Measurements from ENCODE around the gene YBEY. TPM values are rescaled to one million over a fixed set of nuclear protein-coding genes. Genes with fewer than 3 reads are reported as not detected.
"Not testable (repeated sequence)": the region's sequence is repeated elsewhere in the genome, so short reads cannot be mapped to it uniquely, and the experiment has no call there.

Gene YBEY
- total RNA-seq, 1 experiment from 2014 or later, result 35.0 TPM

GRCh38 chr21:46304955-46305354, 18.8 kb downstream of the YBEY start:
- no peak overlapping the region for H3K4me3 ChIP-seq (ENCODE audit: insufficient read depth, low read depth, low read length)
- DNase-seq, result no peak
- no peaks in the 10 kb centered on the region for H3K27me3 ChIP-seq (ENCODE audit: control insufficient read depth, insufficient read depth, low read length)
- peaks cover 8% of the 10 kb centered on the region for H3K36me3 ChIP-seq (replicated peaks; ENCODE audit: control insufficient read depth, insufficient read depth, low read length)

GRCh38 chr21:46307625-46308024, 21.5 kb downstream of the YBEY start:
- H3K27me3 ChIP-seq (ENCODE audit: control insufficient read depth, insufficient read depth, low read length), result no peaks in the 10 kb centered on the region
- H3K4me3 ChIP-seq (ENCODE audit: insufficient read depth, low read depth, low read length), result no peak overlapping the region
- no peak for DNase-seq
- H3K36me3 ChIP-seq (replicated peaks; ENCODE audit: control insufficient read depth, insufficient read depth, low read length), result peaks cover 7% of the 10 kb centered on the region

GRCh38 chr21:46308431-46308830, 22.3 kb downstream of the YBEY start:
- no peaks in the 10 kb centered on the region for H3K27me3 ChIP-seq (ENCODE audit: control insufficient read depth, insufficient read depth, low read length)
- no peak for DNase-seq
- no peak overlapping the region for H3K4me3 ChIP-seq (ENCODE audit: insufficient read depth, low read depth, low read length)
- peaks cover 10% of the 10 kb centered on the region for H3K36me3 ChIP-seq (replicated peaks; ENCODE audit: control insufficient read depth, insufficient read depth, low read length)

DNA sequence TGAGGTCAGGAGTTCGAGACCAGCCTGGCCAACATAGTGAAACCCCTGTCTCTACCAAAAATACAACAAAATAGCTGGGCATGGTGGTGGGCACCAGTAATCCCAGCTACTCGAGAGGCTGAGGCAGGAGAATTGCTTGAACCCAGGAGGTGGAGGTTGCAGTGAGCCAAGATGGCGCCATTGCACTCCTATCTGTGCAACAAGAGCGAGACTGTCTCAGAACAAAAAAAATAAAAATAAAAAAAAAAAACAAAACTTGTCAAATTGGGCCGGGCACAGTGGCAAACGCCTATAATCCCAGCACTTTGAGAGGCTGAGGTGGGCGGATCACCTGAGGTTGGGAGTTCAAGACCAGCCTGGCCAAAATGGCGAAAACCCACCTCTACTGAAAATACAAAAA, 24.1 kb downstream of the YBEY start:
- not testable (repeated sequence) for DNase-seq; H3K36me3 ChIP-seq (replicated peaks; ENCODE audit: control insufficient read depth, insufficient read depth, low read length); H3K4me3 ChIP-seq (ENCODE audit: insufficient read depth, low read depth, low read length); H3K27me3 ChIP-seq (ENCODE audit: control insufficient read depth, insufficient read depth, low read length)

DNA sequence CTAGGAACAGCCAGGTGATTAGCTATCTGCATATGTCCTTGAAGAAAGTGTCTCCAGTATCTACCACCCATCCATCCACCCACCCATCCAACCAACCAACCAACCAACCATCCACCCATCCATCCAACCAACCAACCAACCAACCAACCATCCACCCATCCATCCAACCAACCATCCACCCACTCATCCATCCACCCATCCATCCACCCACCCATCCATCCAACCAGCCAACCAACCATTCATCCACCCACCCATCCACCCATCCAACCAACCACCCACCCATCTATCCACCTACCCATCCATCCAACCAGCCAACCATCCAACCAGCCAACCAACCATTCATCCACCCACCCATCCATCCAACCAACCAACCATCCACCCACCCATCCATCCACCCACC, 25.4 kb downstream of the YBEY start:
- Histone ChIP-seq H3K27me3 (ENCODE audit: control insufficient read depth, insufficient read depth, low read length) (no peaks in the 10 kb centered on the region), H3K4me3 (ENCODE audit: insufficient read depth, low read depth, low read length) (no peak overlapping the region), H3K36me3 (replicated peaks; ENCODE audit: control insufficient read depth, insufficient read depth, low read length) (peaks cover 8% of the 10 kb centered on the region)
- no peak for DNase-seq

DNA sequence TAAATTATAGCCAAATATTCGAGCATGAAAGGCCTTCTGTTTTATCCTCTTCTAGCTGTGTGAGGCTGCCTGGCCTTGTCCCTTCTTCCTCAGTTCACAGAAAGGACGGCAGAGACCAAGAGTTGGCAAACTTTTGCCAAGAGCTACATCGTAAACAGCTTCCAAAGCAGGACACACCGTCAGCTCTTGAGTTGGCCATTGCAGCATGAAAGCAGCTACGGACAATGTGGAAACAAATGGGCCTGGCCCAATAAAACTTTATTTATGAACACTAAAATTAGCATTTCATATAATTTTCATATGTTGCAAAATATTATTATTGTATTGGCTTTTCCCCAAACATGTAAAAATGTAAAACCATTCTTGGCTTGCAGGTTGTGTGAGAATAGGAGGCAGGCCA, 26.8 kb downstream of the YBEY start:
- Histone ChIP-seq H3K36me3 (replicated peaks; ENCODE audit: control insufficient read depth, insufficient read depth, low read length) (peaks cover 11% of the 10 kb centered on the region), H3K4me3 (ENCODE audit: insufficient read depth, low read depth, low read length) (no peak overlapping the region), H3K27me3 (ENCODE audit: control insufficient read depth, insufficient read depth, low read length) (no peaks in the 10 kb centered on the region)
- no peak for DNase-seq

DNA sequence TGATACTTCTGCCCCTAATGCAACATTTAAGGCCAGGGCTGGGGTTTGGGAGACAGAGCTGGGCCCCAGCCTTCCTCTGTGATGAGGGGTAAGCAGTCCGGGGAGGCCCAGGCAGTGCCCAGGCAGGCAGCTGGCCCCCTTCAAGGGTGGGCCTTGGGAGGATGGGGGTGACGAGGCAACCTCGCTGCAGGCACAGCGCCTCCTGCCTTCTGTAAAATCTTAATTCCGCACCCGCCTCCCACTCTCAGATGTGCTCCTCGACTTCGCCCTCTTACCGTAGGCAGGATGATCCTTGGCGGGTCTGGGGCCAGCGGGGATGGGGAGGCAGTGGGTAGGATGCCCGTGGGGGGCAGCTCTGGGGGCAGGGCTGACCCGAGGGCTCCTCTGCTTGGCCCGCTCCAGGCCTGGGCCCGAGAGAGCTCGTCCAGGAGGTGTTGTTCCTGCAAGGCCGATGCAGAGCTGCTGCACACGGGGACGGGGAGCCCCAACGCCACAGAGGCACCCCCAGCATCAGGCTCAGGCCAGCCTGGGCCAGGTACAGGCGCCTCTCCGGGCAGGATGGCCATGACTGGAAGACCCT, 28.4 kb downstream of the YBEY start:
- peaks cover 11% of the 10 kb centered on the region for H3K36me3 ChIP-seq (replicated peaks; ENCODE audit: control insufficient read depth, insufficient read depth, low read length)
- no peak overlapping the region for H3K4me3 ChIP-seq (ENCODE audit: insufficient read depth, low read depth, low read length)
- peak; percentile 75 for DNase-seq
- H3K27me3 ChIP-seq (ENCODE audit: control insufficient read depth, insufficient read depth, low read length), result no peaks in the 10 kb centered on the region

DNA sequence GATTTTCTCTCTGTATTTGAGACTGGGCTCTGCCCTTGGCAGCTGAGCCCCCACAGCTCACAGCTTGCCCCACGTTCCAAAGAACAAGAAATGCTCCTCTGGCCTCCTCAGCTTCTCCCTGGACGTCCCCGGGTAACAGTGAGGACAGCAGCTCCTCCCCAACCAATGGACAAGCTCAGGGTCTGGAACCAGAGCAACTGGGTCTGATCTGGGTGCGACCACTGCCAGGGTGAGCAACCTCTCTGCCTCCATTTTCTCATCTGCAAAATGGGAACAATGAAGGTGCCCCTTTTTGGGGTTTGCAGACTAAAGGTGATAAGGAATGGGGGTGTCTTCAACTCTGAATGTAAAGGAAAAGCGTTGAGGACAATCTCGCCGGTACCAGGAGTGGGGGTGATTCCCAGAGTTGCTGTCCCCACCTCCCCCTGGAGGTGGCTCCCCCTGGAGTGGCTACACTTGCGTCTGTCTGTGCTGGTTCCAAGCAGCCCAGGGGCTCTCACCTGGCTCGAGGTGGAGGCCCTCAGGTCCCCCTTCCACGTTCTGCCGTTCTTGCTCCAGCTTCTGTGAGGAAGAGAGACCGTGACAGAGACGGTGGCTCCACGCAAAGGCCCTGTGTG, 30.7 kb downstream of the YBEY start:
- no peak overlapping the region for H3K4me3 ChIP-seq (ENCODE audit: insufficient read depth, low read depth, low read length)
- peak; percentile 56 for DNase-seq
- no peaks in the 10 kb centered on the region for H3K27me3 ChIP-seq (ENCODE audit: control insufficient read depth, insufficient read depth, low read length)
- peaks cover 8% of the 10 kb centered on the region for H3K36me3 ChIP-seq (replicated peaks; ENCODE audit: control insufficient read depth, insufficient read depth, low read length)

GRCh38 chr21:46317710-46318463, 31.7 kb downstream of the YBEY start:
- H3K36me3 ChIP-seq (replicated peaks; ENCODE audit: control insufficient read depth, insufficient read depth, low read length), result peaks cover 8% of the 10 kb centered on the region
- peak; percentile 85 for DNase-seq
- H3K27me3 ChIP-seq (ENCODE audit: control insufficient read depth, insufficient read depth, low read length), result no peaks in the 10 kb centered on the region
- H3K4me3 ChIP-seq (ENCODE audit: insufficient read depth, low read depth, low read length), result no peak overlapping the region

- Histone ChIP-seq H3K4me3 (ENCODE audit: insufficient read depth, low read depth, low read length) (no peak overlapping the region), H3K36me3 (replicated peaks; ENCODE audit: control insufficient read depth, insufficient read depth, low read length) (peaks cover 6% of the 10 kb centered on the region), H3K27me3 (ENCODE audit: control insufficient read depth, insufficient read depth, low read length) (no peaks in the 10 kb centered on the region)
- no peak for DNase-seq
Observed at GRCh38 chr21:46318464-46318845, 32.3 kb downstream of the YBEY start.

- DNase-seq, result no peak
- Histone ChIP-seq H3K36me3 (replicated peaks; ENCODE audit: control insufficient read depth, insufficient read depth, low read length) (peaks cover 6% of the 10 kb centered on the region), H3K4me3 (ENCODE audit: insufficient read depth, low read depth, low read length) (no peak overlapping the region), H3K27me3 (ENCODE audit: control insufficient read depth, insufficient read depth, low read length) (no peaks in the 10 kb centered on the region)
Observed at GRCh38 chr21:46319186-46319585, 33.0 kb downstream of the YBEY start.

GRCh38 chr21:46320331-46320801, 34.2 kb downstream of the YBEY start:
- peaks cover 4% of the 10 kb centered on the region; the same call in 1 of the 2 replicates for H3K36me3 ChIP-seq (replicated peaks; ENCODE audit: control insufficient read depth, insufficient read depth, low read length)
- no peaks in the 10 kb centered on the region for H3K27me3 ChIP-seq (ENCODE audit: control insufficient read depth, insufficient read depth, low read length)
- DNase-seq, result no peak
- no peak overlapping the region for H3K4me3 ChIP-seq (ENCODE audit: insufficient read depth, low read depth, low read length)

- no peaks in the 10 kb centered on the region; the same call in 1 of the 2 replicates for H3K36me3 ChIP-seq (replicated peaks; ENCODE audit: control insufficient read depth, insufficient read depth, low read length)
- DNase-seq, result peak; percentile 50
- peak overlapping the region; percentile 91 for H3K4me3 ChIP-seq (ENCODE audit: insufficient read depth, low read depth, low read length)
- H3K27me3 ChIP-seq (ENCODE audit: control insufficient read depth, insufficient read depth, low read length), result no peaks in the 10 kb centered on the region
Observed at GRCh38 chr21:46322351-46323226, 36.4 kb downstream of the YBEY start.

- H3K36me3 ChIP-seq (replicated peaks; ENCODE audit: control insufficient read depth, insufficient read depth, low read length), result peaks cover 3% of the 10 kb centered on the region
- H3K27me3 ChIP-seq (ENCODE audit: control insufficient read depth, insufficient read depth, low read length), result no peaks in the 10 kb centered on the region
- no peak for DNase-seq
Observed at GRCh38 chr21:46323227-46323709, 37.1 kb downstream of the YBEY start.

More at GRCh38 chr21:46323227-46323709, 37.1 kb downstream of the YBEY start:
- H3K4me3 ChIP-seq (ENCODE audit: insufficient read depth, low read depth, low read length), result peak overlapping the region; percentile 91

Measured in H7 (cell line).